PC-3 (cell line): ENCODE data around the gene CTXN1. TPM values are rescaled to one million over a fixed set of nuclear protein-coding genes. Genes with fewer than 3 reads are reported as not detected.
"Not testable (repeated sequence)": the region's sequence is repeated elsewhere in the genome, so short reads cannot be mapped to it uniquely, and the experiment has no call there.

Experiments
- ATAC-seq: fragments of 200-7000 bp; cut with Tn5 transposase; 2 replicates; pipeline ENCODE4 v1.9.1; 2020; ENCODE audit warnings: mild to moderate bottlenecking, moderate library complexity
- BruUV-seq: library from RNA; stranded (reverse); fragments of 400-500 nt; replicated peaks from 2 replicates; lab custom pipeline; 2021; lab: Mats Ljungman, UMichigan
- CTCF ChIA-PET: fragments of 300-600 bp; sonication (Branson Sonifier 250); formaldehyde crosslinking; loops from one replicate; lab custom pipeline; 2022; ENCODE audit warnings: antibody characterized with exemption; lab: Charles Lee
- POLR2A ChIA-PET: fragments of 300-600 bp; sonication (Branson Sonifier 250); formaldehyde crosslinking; loops from one replicate; lab custom pipeline; 2022; ENCODE audit warnings: antibody characterized with exemption; ENCODE audit not compliant: unreplicated experiment; lab: Charles Lee
- DNase-seq: peaks from one replicate; pipeline ENCODE4 v3.0.0-alpha.2; 2015
- H2AFZ ChIP-seq: fragments of 300-600 bp; sonication (generic); 2 replicates; pipeline ENCODE4 v1.6.0; 2016; ENCODE audit warnings: antibody characterized with exemption, low read length
- H3F3A ChIP-seq: fragments of 300-600 bp; sonication (generic); one replicate; pipeline ENCODE4 v1.6.0; 2017; ENCODE audit warnings: antibody characterized with exemption, low read length, control low read depth, mild to moderate bottlenecking; ENCODE audit not compliant: unreplicated experiment
- H3K27ac ChIP-seq: fragments of 300-600 bp; sonication (generic); 2 replicates; pipeline ENCODE4 v1.5.1; 2016; ENCODE audit warnings: mild to moderate bottlenecking, low read length
- H3K27me3 ChIP-seq: fragments of 300-600 bp; sonication (generic); 2 replicates; pipeline ENCODE4 v1.6.1; 2016; ENCODE audit warnings: low read length, mixed read lengths
- H3K36me3 ChIP-seq: fragments of 300-600 bp; sonication (generic); 2 replicates; pipeline ENCODE4 v1.6.1; 2016; ENCODE audit warnings: low read depth, mixed run types, low read length, mixed read lengths
- H3K4me1 ChIP-seq: fragments of 300-600 bp; sonication (generic); 2 replicates; pipeline ENCODE4 v1.5.1; 2016; ENCODE audit warnings: low read length; ENCODE audit not compliant: insufficient read depth
- H3K4me2 ChIP-seq: fragments of 300-600 bp; sonication (generic); 2 replicates; pipeline ENCODE4 v1.6.0; 2016; ENCODE audit warnings: low read length
- H3K4me3 ChIP-seq: fragments of 300-600 bp; sonication (generic); 2 replicates; pipeline ENCODE4 v1.5.1; 2016; ENCODE audit warnings: mild to moderate bottlenecking, low read length, mixed read lengths
- H3K79me2 ChIP-seq: fragments of 300-600 bp; sonication (generic); 2 replicates; pipeline ENCODE4 v1.6.1; 2017; ENCODE audit warnings: low read length, mixed read lengths
- H3K9ac ChIP-seq: fragments of 300-600 bp; sonication (generic); 2 replicates; pipeline ENCODE4 v1.6.0; 2016; ENCODE audit warnings: mild to moderate bottlenecking, low read length
- H3K9me2 ChIP-seq: fragments of 300-600 bp; sonication (generic); replicated peaks from 2 replicates; pipeline ENCODE4 v1.6.1; 2016; ENCODE audit warnings: mixed run types, low read length, mixed read lengths
- H3K9me3 ChIP-seq: fragments of 300-600 bp; sonication (generic); 2 replicates; pipeline ENCODE4 v1.6.1; 2016; ENCODE audit warnings: low read length, mixed read lengths
- H4K20me1 ChIP-seq: fragments of 300-600 bp; sonication (generic); 2 replicates; pipeline ENCODE4 v1.6.1; 2016; ENCODE audit warnings: low read length, mixed read lengths
- CTCF ChIP-seq: fragments of 300-600 bp; sonication (generic); conservative IDR thresholded peaks from 2 replicates; pipeline ENCODE4 v1.5.1; 2017; ENCODE audit warnings: antibody characterized with exemption, low read depth, mild to moderate bottlenecking, low read length
- EZH2 ChIP-seq: fragments of 300-600 bp; sonication (generic); IDR thresholded peaks from one replicate; pipeline ENCODE4 v1.6.1; 2017; ENCODE audit warnings: antibody characterized with exemption, mild to moderate bottlenecking, low read length; ENCODE audit not compliant: unreplicated experiment
- EZH2phosphoT487 ChIP-seq: fragments of 300-600 bp; sonication (generic); IDR thresholded peaks from 2 replicates; pipeline ENCODE4 v1.6.1; 2018; ENCODE audit warnings: mild to moderate bottlenecking, antibody characterized with exemption, low read length, borderline replicate concordance
- intact Hi-C: fragments of 100-400 bp; cut with micrococcal nuclease; formaldehyde crosslinking; loops from 2 replicates; pipeline ENCODE4 v1.9.0; 2023
- total RNA-seq: library from RNA; depleted of rRNA; stranded (reverse); fragments of >200 nt; gene quantifications from 2 replicates; pipeline ENCODE4 v1.2.3, GENCODE V29; 2014

The CTXN1 gene
- total RNA-seq, 1 experiment from 2014 or later: 11.4 TPM

- intact Hi-C loops: no loop called here
- CTCF ChIA-PET: no interaction called here
- DNase-seq: no peak
Measured at GRCh38 chr19:7961920-7962626, 36.1 kb upstream of the CTXN1 start.

GRCh38 chr19:7961082-7961481 lies 35.1 kb upstream of the CTXN1 start:
- POLR2A ChIA-PET, H3K9ac ChIP-seq, H3K27me3 ChIP-seq, H3K79me2 ChIP-seq, BruUV-seq, H3F3A ChIP-seq, DNase-seq, H3K4me1 ChIP-seq, H3K27ac ChIP-seq, H3K4me3 ChIP-seq, H3K9me3 ChIP-seq, H3K4me2 ChIP-seq, intact Hi-C loops, H2AFZ ChIP-seq, ATAC-seq, H3K9me2 ChIP-seq, H4K20me1 ChIP-seq, CTCF ChIA-PET: not testable (repeated sequence)
- peaks cover 44% of the 10 kb centered on the region for H3K36me3 ChIP-seq

More at GRCh38 chr19:7961920-7962626, 36.1 kb upstream of the CTXN1 start:
- TF ChIP-seq CTCF: no peak
- TF ChIP-seq EZH2: no peak
- no peak for TF ChIP-seq EZH2phosphoT487
- H3F3A ChIP-seq: peaks cover 7% of the 10 kb centered on the region
- H3K27ac ChIP-seq: no peak overlapping the region
- peaks cover 54% of the 10 kb centered on the region for H3K36me3 ChIP-seq
- no peaks in the 10 kb centered on the region for H3K27me3 ChIP-seq
- POLR2A ChIA-PET: no interaction called here
- no peak overlapping the region for H3K4me2 ChIP-seq
- no peak overlapping the region for H3K4me3 ChIP-seq
- H3K9ac ChIP-seq: no peak overlapping the region
- no TSS peak for BruUV-seq
- H3K79me2 ChIP-seq: no peaks in the 10 kb centered on the region
- H3K4me1 ChIP-seq: peaks cover 8% of the 10 kb centered on the region; the same call in 1 of the 2 replicates
- H3K9me3 ChIP-seq: no peaks in the 10 kb centered on the region
- no peaks in the 10 kb centered on the region for H3K9me2 ChIP-seq
- no peaks in the 10 kb centered on the region for H4K20me1 ChIP-seq
- no peak overlapping the region for H2AFZ ChIP-seq
- ATAC-seq: no peak

GRCh38 chr19:7959211-7959610 lies 33.3 kb upstream of the CTXN1 start:
- Histone ChIP-seq H3K27ac (no peak overlapping the region), H3K9me2 (no peaks in the 10 kb centered on the region), H2AFZ (no peak overlapping the region), H3K36me3 (peaks cover 34% of the 10 kb centered on the region; the same call in 1 of the 2 replicates), H3K79me2 (no peaks in the 10 kb centered on the region), H3K4me2 (no peak overlapping the region), H3K9ac (no peak overlapping the region), H4K20me1 (no peaks in the 10 kb centered on the region), H3F3A (peaks cover 7% of the 10 kb centered on the region), H3K27me3 (no peaks in the 10 kb centered on the region), H3K4me1 (no peaks in the 10 kb centered on the region), H3K4me3 (no peak overlapping the region), H3K9me3 (no peaks in the 10 kb centered on the region)
- BruUV-seq: no TSS peak
- TF ChIP-seq EZH2phosphoT487 (no peak), CTCF (no peak), EZH2 (no peak)
- ChIA-PET CTCF (no interaction called here), POLR2A (interaction anchor here (0.7 kb wide), 1 partner anchor 109 kb away, joined by 3 read pairs; no protein-coding TSS in a partner anchor)
- no peak for DNase-seq
- intact Hi-C loops: no loop called here
- ATAC-seq: no peak
